Dendritic cell treated with granulocyte-macrophage colony-stimulating factor and Interleukin-4, amounts not matched to agents 40 ng/mL and 50 ng/mL, for 4 days (primary cell): ENCODE data around the gene CPE.

Source experiments
- H3K27ac Mint-ChIP-seq: one replicate; pipeline ENCODE4 v1.8.0; 2022; ENCODE audit warnings: mild to moderate bottlenecking, mixed read lengths
- H3K27me3 Mint-ChIP-seq: one replicate; pipeline ENCODE4 v1.8.0; 2022; ENCODE audit warnings: mild to moderate bottlenecking, mixed read lengths
- H3K36me3 Mint-ChIP-seq: one replicate; pipeline ENCODE4 v1.8.0; 2022; ENCODE audit warnings: low read depth, mixed read lengths
- H3K4me1 Mint-ChIP-seq: one replicate; pipeline ENCODE4 v1.8.0; 2022; ENCODE audit warnings: low read depth, mixed read lengths
- H3K4me3 Mint-ChIP-seq: one replicate; pipeline ENCODE4 v1.8.0; 2022; ENCODE audit warnings: mild to moderate bottlenecking, moderate library complexity, mixed read lengths
- H3K9me3 Mint-ChIP-seq: one replicate; pipeline ENCODE4 v1.8.0; 2022; ENCODE audit warnings: mixed read lengths
- intact Hi-C: fragments of 100-400 bp; cut with micrococcal nuclease; formaldehyde crosslinking; loops from one replicate; pipeline ENCODE4 v1.15.0; 2022

The CPE gene

DNA sequence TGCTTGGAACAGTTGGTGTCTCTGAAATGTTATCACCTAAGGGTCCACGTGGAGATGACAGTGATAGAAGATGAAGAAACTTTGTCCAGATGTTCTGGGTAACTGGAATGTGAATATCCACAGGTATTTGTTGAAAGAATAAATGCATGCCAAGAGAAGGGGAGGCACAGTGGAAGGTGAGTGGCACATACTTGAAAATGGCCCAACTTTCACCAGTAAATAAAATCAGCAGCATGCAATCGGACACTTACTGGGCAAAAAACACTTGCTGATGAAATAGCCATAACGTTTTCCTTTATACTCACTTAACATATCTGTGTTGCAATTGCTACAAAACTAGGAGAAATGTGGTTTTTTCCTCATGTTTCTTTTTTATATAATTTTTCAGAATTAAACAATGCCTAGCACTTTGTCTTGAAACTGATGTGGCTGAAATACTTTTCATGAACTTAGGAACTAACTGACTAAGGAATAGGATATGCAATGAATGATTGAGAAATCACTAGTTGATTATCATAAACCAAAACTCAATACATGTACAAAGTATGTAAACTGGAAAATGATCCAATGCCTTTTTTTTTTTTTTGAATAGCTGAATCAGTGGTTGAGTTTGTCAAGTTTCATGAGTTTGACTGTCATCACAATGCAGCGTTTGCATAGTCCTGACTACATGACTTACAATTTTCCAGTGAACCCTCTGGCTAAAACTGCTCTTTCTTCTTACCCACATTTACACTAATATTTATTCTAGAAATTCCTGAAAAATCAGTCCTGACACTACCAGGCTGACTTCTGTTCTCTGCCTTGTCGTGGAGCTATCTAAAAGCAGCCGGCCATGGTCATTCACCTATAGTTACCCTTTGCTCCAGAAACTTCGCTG, 127.4 kb downstream of the CPE start:
- no peaks in the 10 kb centered on the region for H3K9me3 Mint-ChIP-seq
- intact Hi-C loops = no loop called here
- no peaks in the 10 kb centered on the region for H3K36me3 Mint-ChIP-seq
- no peaks in the 10 kb centered on the region for H3K4me1 Mint-ChIP-seq
- H3K27me3 Mint-ChIP-seq = peaks cover 2% of the 10 kb centered on the region
- no peak overlapping the region for H3K27ac Mint-ChIP-seq
- no peak overlapping the region for H3K4me3 Mint-ChIP-seq

DNA sequence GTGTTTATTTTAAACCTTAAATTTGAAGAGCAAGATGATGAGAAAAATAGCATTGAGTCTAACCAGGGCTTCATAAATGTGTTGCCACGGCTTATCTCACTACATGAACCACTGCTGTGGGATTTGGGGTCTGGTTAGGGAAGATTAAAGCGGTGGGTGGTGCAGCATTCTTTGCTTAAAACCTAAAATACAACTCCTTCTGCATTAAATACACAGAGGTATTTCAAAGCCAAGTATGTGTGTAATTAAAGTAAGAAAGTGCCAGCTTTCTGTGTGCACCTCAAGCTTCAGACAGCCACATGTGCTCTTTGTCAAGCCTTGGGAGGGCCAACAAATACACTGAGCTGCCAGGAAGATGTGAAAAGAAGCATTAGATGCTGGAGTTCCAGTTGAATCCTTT, 128.0 kb downstream of the CPE start:
- H3K4me3 Mint-ChIP-seq = no peak overlapping the region
- H3K9me3 Mint-ChIP-seq = no peaks in the 10 kb centered on the region
- no peak overlapping the region for H3K27ac Mint-ChIP-seq
- H3K4me1 Mint-ChIP-seq = no peaks in the 10 kb centered on the region
- H3K27me3 Mint-ChIP-seq = peaks cover 2% of the 10 kb centered on the region
- no peaks in the 10 kb centered on the region for H3K36me3 Mint-ChIP-seq
- intact Hi-C loops = no loop called here

DNA sequence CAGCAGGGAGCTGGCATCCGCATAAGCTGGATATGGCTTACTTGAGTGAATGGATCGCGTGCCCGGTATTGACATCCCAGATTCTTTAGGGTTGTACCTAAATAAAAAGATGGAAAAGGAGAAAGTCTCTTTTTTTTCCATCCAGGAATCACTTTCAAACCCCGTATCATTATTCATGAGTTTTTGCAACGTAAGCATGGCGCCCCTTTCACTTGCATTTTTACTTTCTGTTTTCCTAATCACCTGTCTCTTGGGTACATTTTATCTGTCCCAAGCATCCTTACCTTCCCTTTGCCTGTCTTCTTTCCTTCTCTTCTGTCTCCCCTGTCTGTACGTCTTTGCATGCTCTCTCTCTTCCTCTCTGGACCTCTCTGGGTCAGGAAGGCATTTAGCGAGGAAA, 128.6 kb downstream of the CPE start:
- no peaks in the 10 kb centered on the region for H3K36me3 Mint-ChIP-seq
- intact Hi-C loops = no loop called here

DNA sequence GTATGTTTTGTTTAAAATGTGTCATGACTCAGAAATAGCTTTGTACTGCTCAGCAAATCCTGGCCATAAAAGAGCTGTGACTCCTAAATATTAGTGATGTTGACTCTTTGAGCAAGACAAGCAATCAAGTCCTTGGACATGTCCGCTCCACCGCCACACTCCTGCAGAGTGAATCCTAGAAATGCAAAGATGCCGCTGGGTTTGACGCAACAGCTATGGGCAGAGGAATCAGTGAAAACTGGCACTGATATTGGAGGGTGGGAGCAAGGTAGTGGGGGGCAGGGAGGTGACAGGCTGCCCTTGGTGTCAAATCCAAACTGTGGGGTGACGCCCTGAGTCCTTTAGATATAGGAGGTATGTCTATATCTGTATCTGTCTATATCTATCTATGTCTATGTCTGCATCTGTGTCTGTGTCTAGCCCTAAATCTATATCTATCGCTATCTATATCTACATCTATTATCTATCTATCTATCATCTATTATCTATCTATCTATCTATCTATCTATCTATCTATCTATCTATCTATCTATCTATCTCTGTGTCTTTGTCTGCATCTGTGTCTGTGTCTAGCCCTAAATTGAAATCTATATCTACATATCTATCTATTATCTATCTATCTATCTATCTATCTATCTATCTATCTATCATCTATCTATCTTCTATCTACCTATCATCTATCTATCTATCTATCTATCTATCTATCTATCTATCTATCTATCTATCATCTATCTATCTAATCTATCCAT, 129.7 kb downstream of the CPE start:
- no peaks in the 10 kb centered on the region for H3K27me3 Mint-ChIP-seq
- H3K4me1 Mint-ChIP-seq = no peaks in the 10 kb centered on the region
- intact Hi-C loops = no loop called here
- H3K4me3 Mint-ChIP-seq = no peak overlapping the region
- no peak overlapping the region for H3K27ac Mint-ChIP-seq
- no peaks in the 10 kb centered on the region for H3K9me3 Mint-ChIP-seq
- no peaks in the 10 kb centered on the region for H3K36me3 Mint-ChIP-seq

More for the DNA sequence above, 128.6 kb downstream of the CPE start:
- Mint-ChIP-seq H3K27ac (no peak overlapping the region), H3K4me3 (no peak overlapping the region), H3K9me3 (no peaks in the 10 kb centered on the region), H3K4me1 (no peaks in the 10 kb centered on the region), H3K27me3 (no peaks in the 10 kb centered on the region)

DNA sequence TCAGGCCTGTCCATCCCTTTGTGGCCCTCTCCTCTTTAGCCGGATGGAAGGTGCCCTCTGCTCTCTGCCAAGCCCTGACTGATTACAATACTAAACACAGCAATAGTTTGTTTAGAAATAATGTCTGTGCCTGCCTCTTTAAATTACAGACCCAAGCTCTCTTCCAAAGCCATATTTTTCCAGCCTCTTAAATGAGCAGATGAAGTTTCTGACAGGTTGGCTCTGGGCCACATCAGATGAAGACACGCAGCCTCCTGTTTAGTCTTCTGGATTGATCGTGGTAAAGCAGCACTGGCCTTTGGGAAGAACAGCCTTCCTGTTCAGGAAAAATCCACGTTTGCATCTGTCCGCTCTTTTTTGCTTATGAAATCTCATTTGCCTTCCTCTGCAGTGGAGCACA, 133.6 kb downstream of the CPE start:
- H3K36me3 Mint-ChIP-seq = no peaks in the 10 kb centered on the region
- peaks cover 2% of the 10 kb centered on the region for H3K27me3 Mint-ChIP-seq
- intact Hi-C loops = no loop called here
- H3K9me3 Mint-ChIP-seq = no peaks in the 10 kb centered on the region
- no peak overlapping the region for H3K4me3 Mint-ChIP-seq
- no peaks in the 10 kb centered on the region for H3K4me1 Mint-ChIP-seq
- no peak overlapping the region for H3K27ac Mint-ChIP-seq

DNA sequence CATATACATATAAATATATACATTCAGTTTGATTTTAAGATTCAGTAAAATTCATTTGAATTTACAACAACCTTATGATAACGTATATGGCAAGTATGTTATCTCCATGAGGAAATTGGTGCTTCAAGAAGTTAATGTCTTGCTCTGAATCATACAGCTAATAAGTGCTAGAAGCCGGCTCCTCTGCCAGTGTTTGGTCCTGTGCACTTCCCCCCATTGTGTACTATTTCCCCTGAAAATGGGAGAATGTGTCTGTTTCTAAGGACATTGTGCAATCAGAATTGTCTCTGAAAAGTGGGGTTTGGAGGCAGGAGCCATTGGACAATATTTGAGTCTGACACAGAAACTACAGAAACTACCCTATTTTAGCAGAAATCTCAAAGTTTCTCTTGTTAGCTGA, 135.9 kb downstream of the CPE start:
- Mint-ChIP-seq H3K4me1 (no peaks in the 10 kb centered on the region), H3K27me3 (peaks cover 2% of the 10 kb centered on the region), H3K27ac (no peak overlapping the region), H3K9me3 (no peaks in the 10 kb centered on the region), H3K4me3 (no peak overlapping the region), H3K36me3 (no peaks in the 10 kb centered on the region)
- intact Hi-C loops = no loop called here

DNA sequence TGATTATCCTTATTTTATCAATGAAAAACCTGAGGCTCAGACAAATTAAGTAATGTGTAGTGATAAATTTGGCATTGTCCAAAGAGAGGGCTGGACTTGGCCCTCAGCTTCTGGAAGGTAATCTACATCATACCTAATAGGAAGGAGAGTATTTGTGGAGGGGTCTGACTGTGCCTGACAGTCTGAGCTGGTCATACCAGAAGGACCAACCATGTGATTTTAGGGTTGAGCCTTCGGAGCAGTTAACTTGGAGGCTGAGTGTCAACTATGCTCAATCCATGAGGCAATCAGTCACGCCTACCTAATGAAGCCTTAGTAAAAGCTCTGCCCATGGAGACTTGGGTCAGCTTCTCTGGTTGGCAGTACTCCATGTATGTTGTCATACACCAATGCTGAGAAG, 136.4 kb downstream of the CPE start:
- peaks cover 2% of the 10 kb centered on the region for H3K27me3 Mint-ChIP-seq

DNA sequence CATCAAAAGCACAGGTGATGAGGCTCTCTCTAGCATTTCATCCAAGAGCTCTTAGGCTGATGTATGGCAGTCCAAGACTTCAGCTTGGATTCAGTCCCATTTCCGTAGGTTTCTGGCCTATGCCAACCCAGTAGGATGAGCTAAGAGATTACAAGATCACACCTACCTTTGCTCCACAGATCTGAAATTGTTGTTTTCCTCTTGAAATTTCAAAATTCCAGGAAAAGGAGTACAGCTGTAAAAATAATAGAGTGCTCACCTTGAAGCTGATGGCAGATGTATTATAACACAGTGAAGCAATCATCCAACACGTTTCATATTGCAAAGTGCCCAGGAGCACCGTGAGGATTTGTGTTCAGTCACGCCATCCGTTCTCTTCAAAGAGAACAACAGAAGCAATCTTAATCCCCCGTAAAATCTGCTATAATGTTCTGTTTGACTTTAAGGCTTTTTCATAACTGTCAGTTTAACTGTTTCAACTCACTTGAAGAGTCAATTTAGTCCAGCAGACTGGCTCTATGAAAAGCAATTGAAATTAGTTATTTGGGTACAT, 137.5 kb downstream of the CPE start:
- Mint-ChIP-seq H3K27me3 (peaks cover 2% of the 10 kb centered on the region), H3K9me3 (no peaks in the 10 kb centered on the region), H3K27ac (no peak overlapping the region), H3K36me3 (no peaks in the 10 kb centered on the region), H3K4me3 (no peak overlapping the region), H3K4me1 (no peaks in the 10 kb centered on the region)
- intact Hi-C loops = no loop called here

More for the DNA sequence above, 136.4 kb downstream of the CPE start:
- H3K36me3 Mint-ChIP-seq = no peaks in the 10 kb centered on the region
- H3K4me1 Mint-ChIP-seq = no peaks in the 10 kb centered on the region
- no peaks in the 10 kb centered on the region for H3K9me3 Mint-ChIP-seq
- no peak overlapping the region for H3K4me3 Mint-ChIP-seq
- intact Hi-C loops = no loop called here
- H3K27ac Mint-ChIP-seq = no peak overlapping the region

DNA sequence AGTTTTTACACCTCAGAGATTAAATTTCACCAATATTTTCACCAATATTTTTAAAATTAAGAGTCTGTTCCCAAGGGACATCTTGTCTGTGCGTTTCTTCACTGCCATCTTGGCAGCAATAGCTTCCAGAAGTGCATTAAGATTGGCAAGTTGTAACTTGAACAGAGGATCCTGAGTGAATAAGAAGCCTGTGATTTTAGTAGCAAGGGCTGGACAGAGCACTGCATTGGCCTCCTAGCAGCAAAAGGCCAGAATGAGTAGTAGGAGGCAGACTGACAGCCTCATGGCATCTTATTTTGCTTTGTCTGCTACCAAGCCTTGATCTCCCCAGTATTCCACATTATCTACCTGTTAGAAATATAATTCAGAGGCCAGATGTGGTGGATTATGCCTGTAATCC, 138.4 kb downstream of the CPE start:
- peaks cover 6% of the 10 kb centered on the region for H3K9me3 Mint-ChIP-seq
- intact Hi-C loops = no loop called here
- H3K27me3 Mint-ChIP-seq = peaks cover 2% of the 10 kb centered on the region
- H3K4me1 Mint-ChIP-seq = peaks cover 5% of the 10 kb centered on the region
- no peak overlapping the region for H3K27ac Mint-ChIP-seq
- H3K36me3 Mint-ChIP-seq = no peaks in the 10 kb centered on the region
- no peak overlapping the region for H3K4me3 Mint-ChIP-seq

DNA sequence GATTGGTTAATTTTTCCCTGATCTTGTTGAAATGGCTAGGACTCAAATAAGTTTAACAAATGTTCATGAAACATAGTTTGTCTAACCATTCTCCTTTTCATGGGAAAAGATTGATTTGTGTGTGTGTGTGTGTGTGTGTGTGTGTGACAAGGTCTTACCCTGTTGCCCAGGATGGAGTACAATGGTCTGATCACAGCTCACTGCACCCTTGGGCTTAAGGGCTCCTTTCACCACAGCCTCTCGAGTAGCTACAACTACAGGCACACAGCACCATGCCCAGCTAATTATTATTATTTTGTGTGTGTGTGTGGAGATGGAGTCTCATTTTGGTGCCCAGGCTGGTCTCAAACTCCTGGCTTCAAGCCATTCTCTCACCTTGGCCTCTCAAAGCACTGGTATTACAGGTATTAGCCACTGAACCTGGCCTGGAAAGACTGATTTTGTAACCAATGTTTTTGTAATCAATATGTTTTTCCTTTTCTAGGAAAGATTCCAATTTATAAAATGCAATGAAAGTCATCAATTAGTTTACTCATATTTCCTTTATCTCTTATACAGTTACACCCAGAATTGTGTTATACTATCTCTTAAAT, 139.3 kb downstream of the CPE start:
- Mint-ChIP-seq H3K27me3 (peaks cover 2% of the 10 kb centered on the region), H3K36me3 (no peaks in the 10 kb centered on the region), H3K27ac (no peak overlapping the region), H3K4me3 (no peak overlapping the region), H3K9me3 (peaks cover 8% of the 10 kb centered on the region), H3K4me1 (peaks cover 5% of the 10 kb centered on the region)
- intact Hi-C loops = no loop called here

DNA sequence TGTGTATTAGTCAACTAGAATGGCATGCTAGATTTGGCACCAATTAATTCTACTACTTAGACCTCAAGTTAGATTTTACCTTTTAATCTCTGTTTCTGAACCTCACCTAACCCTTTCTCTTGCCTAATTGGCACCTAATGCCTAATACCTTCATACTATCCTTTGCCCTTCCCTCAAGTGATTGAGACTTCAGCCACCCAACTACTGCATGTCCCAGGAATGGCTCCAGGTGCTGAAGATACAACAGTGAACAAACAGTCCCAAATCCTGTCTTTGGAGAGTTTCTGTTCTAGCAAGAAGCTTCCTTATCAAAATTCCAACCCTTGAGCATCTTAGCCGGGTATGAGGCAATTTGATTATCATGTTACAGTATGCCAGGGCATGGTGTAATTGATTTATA, 139.9 kb downstream of the CPE start:
- no peak overlapping the region for H3K4me3 Mint-ChIP-seq
- peaks cover 8% of the 10 kb centered on the region for H3K9me3 Mint-ChIP-seq
- intact Hi-C loops = no loop called here
- peaks cover 5% of the 10 kb centered on the region for H3K4me1 Mint-ChIP-seq
- peaks cover 2% of the 10 kb centered on the region for H3K27me3 Mint-ChIP-seq
- no peak overlapping the region for H3K27ac Mint-ChIP-seq
- H3K36me3 Mint-ChIP-seq = no peaks in the 10 kb centered on the region

DNA sequence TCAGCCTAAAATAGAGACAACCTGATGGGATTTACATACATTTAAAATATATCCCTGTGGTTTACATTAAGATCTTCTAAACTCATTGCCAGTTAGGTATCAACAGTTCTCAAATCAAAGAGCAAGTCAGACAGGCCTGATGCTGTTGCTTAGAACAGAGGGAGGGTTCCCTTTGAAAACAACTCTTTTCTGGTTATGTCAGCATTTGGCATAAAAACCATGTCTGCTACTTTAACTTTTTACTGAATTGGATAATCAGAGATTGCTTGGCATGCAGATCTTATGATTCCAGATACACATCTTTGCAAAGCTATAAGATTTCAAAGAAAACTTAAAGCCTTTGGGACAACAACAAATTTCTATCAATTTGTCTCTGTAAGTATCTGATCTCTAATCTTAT, 140.8 kb downstream of the CPE start:
- no peak overlapping the region for H3K4me3 Mint-ChIP-seq
- peaks cover 8% of the 10 kb centered on the region for H3K9me3 Mint-ChIP-seq
- H3K27ac Mint-ChIP-seq = no peak overlapping the region
- no peaks in the 10 kb centered on the region for H3K36me3 Mint-ChIP-seq
- intact Hi-C loops = no loop called here
- H3K4me1 Mint-ChIP-seq = peaks cover 5% of the 10 kb centered on the region
- no peaks in the 10 kb centered on the region for H3K27me3 Mint-ChIP-seq

DNA sequence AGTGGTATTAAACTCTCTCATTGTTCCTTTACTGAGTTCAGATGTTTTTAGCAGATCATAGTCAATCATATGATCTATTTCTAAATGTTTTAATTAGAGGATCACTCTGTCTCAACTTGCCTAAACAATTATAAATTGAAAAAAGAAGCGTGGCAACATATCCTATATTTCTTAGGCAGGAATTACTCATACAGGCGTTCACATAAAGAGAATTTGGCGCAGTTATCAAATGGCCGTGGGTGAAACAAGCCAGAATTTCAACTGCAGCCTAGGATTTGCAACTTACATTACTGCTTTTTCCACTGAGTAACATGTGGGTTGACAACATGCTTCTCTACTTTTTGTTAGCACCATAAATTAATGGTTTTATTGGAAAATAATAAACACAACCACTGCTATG, 141.3 kb downstream of the CPE start:
- H3K27me3 Mint-ChIP-seq = no peaks in the 10 kb centered on the region
- peaks cover 8% of the 10 kb centered on the region for H3K9me3 Mint-ChIP-seq
- intact Hi-C loops = no loop called here
- H3K27ac Mint-ChIP-seq = no peak overlapping the region
- peaks cover 5% of the 10 kb centered on the region for H3K4me1 Mint-ChIP-seq
- H3K4me3 Mint-ChIP-seq = no peak overlapping the region
- no peaks in the 10 kb centered on the region for H3K36me3 Mint-ChIP-seq

DNA sequence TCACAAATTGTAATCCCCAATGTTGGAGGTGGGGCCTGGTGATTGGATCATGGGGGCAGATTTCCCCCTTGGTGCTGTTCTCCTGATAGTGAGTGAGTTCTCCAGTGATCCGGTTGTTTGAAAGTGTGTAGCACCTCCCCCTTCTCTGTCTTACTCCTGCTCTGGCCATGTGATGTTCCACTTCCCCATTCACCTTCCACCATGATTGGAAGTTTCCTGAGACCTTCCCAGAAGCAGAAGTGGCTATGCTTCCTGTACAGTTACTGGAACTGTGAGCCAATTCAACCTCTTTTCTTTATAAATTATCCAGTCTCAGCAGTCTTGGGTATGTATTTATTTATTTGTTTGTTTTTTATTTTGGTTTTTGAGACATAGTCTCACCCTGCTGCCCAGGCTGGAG, 143.2 kb downstream of the CPE start:
- H3K4me3 Mint-ChIP-seq = no peak overlapping the region
- H3K36me3 Mint-ChIP-seq = no peaks in the 10 kb centered on the region
- intact Hi-C loops = no loop called here
- peaks cover 8% of the 10 kb centered on the region for H3K9me3 Mint-ChIP-seq
- peaks cover 5% of the 10 kb centered on the region for H3K4me1 Mint-ChIP-seq
- H3K27ac Mint-ChIP-seq = no peak overlapping the region
- no peaks in the 10 kb centered on the region for H3K27me3 Mint-ChIP-seq
